ENCODE data around the gene ARHGEF38.
"Not testable (repeated sequence)": the region's sequence is repeated elsewhere in the genome, so short reads cannot be mapped to it uniquely, and the experiment has no call there.

The ARHGEF38 gene

DNA sequence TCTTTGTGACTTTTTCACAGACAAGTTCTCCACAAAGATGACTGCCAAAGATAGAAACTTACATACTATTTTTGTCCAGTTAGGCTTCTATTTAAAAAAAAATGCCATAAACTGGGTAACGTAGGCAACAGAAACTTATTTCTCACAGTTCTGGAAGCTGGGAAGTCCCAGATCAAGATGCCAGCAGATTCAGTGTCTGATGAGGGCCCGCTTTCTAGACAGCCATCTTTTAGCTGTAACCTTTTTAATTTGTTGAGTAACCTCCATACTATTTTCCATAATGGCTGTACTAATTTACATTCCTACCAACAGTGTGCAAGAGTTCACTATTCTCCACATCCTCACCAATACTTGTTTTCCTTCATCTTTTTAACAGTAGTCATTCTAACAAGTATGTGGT lies 55.5 kb downstream of the ARHGEF38 start:
- H3K27me3 ChIP-seq (ENCODE audit: insufficient read depth, low read length, poor library complexity, severe bottlenecking), result no peaks in the 10 kb centered on the region
- no peaks in the 10 kb centered on the region for H4K20me1 ChIP-seq (ENCODE audit: insufficient read depth, low read length, poor library complexity, severe bottlenecking)
- no peaks in the 10 kb centered on the region for H3F3A ChIP-seq (ENCODE audit: low read depth)
- H3K4me2 ChIP-seq (ENCODE audit: low read depth, low read length, poor library complexity, severe bottlenecking), result no peak overlapping the region
- H3K36me3 ChIP-seq (ENCODE audit: insufficient read depth, low read length), result no peaks in the 10 kb centered on the region
- H3K9me3 ChIP-seq (ENCODE audit: insufficient read depth, low read depth, low read length), result no peaks in the 10 kb centered on the region
- no peak overlapping the region for H3K9ac ChIP-seq (ENCODE audit: low read depth, low read length, poor library complexity, severe bottlenecking)
- TF ChIP-seq EZH2phosphoT487 (IDR thresholded peaks at IDR 0.05; ENCODE audit: borderline replicate concordance), result no peak
- no peak for TF ChIP-seq CTCF (conservative IDR thresholded peaks at IDR 0.05; ENCODE audit: low read length)
- H3K9me2 ChIP-seq (replicated peaks; ENCODE audit: low read depth, low read length), result 0 out of 2 replicates have a peak, but pooled peaks cover 3% of the 10 kb centered on the region
- no peaks in the 10 kb centered on the region for H3K79me2 ChIP-seq (ENCODE audit: insufficient read depth, low read length)
- H3K4me1 ChIP-seq (ENCODE audit: insufficient read depth, low read length, poor library complexity, severe bottlenecking), result no peaks in the 10 kb centered on the region
- no peak overlapping the region for H3K4me3 ChIP-seq (ENCODE audit: low read length, poor library complexity, severe bottlenecking)
- H2AFZ ChIP-seq (ENCODE audit: low read length), result no peak overlapping the region

DNA sequence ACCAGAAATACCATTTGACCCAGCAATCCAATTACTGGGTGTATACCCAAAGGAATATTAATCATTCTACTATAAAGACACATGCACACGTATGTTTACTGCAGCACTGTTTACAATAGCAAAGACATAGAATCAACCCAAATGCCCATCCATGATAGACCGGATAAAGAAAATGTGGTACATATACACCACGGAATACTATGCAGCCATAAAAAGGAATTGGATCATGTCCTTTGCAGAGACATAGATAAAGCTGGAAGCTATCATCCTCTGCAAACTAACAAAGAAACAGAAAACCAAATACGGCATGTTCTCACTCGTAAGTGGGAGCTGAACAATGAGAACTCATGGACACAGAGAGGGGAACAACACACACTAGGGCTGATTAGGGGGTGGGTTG lies 57.4 kb downstream of the ARHGEF38 start:
- H3K9me2 ChIP-seq (replicated peaks; ENCODE audit: low read depth, low read length); H3K27me3 ChIP-seq (ENCODE audit: insufficient read depth, low read length, poor library complexity, severe bottlenecking); H4K20me1 ChIP-seq (ENCODE audit: insufficient read depth, low read length, poor library complexity, severe bottlenecking); H3K36me3 ChIP-seq (ENCODE audit: insufficient read depth, low read length); H3K4me2 ChIP-seq (ENCODE audit: low read depth, low read length, poor library complexity, severe bottlenecking); H2AFZ ChIP-seq (ENCODE audit: low read length); H3K9me3 ChIP-seq (ENCODE audit: insufficient read depth, low read depth, low read length); H3K4me3 ChIP-seq (ENCODE audit: low read length, poor library complexity, severe bottlenecking); H3F3A ChIP-seq (ENCODE audit: low read depth); H3K9ac ChIP-seq (ENCODE audit: low read depth, low read length, poor library complexity, severe bottlenecking); H3K79me2 ChIP-seq (ENCODE audit: insufficient read depth, low read length); H3K4me1 ChIP-seq (ENCODE audit: insufficient read depth, low read length, poor library complexity, severe bottlenecking): not testable (repeated sequence)

DNA sequence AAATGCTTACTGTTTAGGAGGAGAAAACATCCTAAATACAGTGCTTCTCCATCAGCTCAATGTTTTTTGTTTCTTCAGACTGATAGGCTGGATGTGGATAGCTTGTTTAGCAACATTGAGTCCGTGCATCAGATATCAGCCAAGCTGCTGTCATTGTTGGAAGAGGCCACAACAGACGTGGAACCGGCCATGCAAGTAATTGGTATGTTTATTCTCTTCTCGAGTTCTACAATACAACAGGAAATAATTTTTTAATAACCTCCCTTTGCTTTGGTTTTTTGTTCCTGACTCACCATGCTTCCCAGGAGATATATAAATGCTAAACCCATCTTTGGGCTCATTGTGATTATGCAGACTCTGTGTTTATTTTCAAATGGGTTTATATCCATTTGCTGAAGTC lies 60.9 kb downstream of the ARHGEF38 start:
- H3K27me3 ChIP-seq (ENCODE audit: insufficient read depth, low read length, poor library complexity, severe bottlenecking), result no peaks in the 10 kb centered on the region
- no peak overlapping the region for H3K4me3 ChIP-seq (ENCODE audit: low read length, poor library complexity, severe bottlenecking)

More for the DNA sequence above, 60.9 kb downstream of the ARHGEF38 start:
- no peaks in the 10 kb centered on the region for H3F3A ChIP-seq (ENCODE audit: low read depth)
- H3K9me3 ChIP-seq (ENCODE audit: insufficient read depth, low read depth, low read length), result no peaks in the 10 kb centered on the region
- no peak overlapping the region for H3K4me2 ChIP-seq (ENCODE audit: low read depth, low read length, poor library complexity, severe bottlenecking)
- no peak overlapping the region for H2AFZ ChIP-seq (ENCODE audit: low read length)
- H3K9ac ChIP-seq (ENCODE audit: low read depth, low read length, poor library complexity, severe bottlenecking), result no peak overlapping the region
- no peaks in the 10 kb centered on the region for H3K79me2 ChIP-seq (ENCODE audit: insufficient read depth, low read length)
- no peaks in the 10 kb centered on the region for H4K20me1 ChIP-seq (ENCODE audit: insufficient read depth, low read length, poor library complexity, severe bottlenecking)
- TF ChIP-seq EZH2phosphoT487 (IDR thresholded peaks at IDR 0.05; ENCODE audit: borderline replicate concordance) (no peak), CTCF (conservative IDR thresholded peaks at IDR 0.05; ENCODE audit: low read length) (no peak)
- H3K36me3 ChIP-seq (ENCODE audit: insufficient read depth, low read length), result no peaks in the 10 kb centered on the region
- 0 out of 2 replicates have a peak, but pooled peaks cover 3% of the 10 kb centered on the region for H3K9me2 ChIP-seq (replicated peaks; ENCODE audit: low read depth, low read length)
- H3K4me1 ChIP-seq (ENCODE audit: insufficient read depth, low read length, poor library complexity, severe bottlenecking), result no peaks in the 10 kb centered on the region

Data from Loucy (cell line).